ENCODE data around the gene THSD4.
"Not testable (repeated sequence)": the region's sequence is repeated elsewhere in the genome, so short reads cannot be mapped to it uniquely, and the experiment has no call there.

Gene THSD4

DNA sequence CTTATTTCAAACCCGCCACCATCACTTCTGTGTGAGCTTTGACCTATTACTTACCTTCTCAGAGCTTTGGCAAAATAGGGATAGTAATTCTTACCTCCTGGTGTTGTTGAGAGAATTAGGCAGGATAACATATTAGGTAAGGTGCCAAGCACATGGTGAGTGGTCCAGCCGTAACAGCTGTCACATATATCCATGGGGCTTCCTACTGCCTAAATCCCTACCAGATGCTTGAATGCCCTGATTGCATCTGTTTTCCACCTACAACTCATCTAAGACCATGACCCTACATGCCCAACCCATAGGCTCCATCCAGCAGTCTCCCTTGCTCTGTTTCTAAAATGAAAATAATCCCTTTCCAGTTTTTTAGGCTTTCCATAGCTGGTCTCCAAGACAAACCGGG lies 532.8 kb downstream of the THSD4 start:
- no peak for DNase-seq

DNA sequence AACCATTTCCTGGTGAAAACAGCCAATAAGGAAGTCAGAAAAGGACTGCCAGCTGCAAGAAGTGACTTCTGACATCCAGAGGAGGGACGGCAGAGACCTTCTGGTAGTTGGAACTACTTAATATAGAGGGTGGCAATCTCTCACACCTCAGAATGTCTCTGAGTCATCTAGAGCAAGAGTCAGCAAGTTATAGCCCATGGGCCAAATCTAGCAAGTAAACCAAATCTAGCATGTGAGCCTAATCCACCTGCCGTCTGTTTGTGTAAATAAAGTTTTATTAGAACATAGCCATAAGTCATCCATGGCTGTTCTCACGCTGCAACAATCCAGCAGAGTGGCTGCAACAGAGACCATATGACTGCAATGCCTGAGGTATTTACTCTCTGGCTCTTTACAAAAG lies 534.6 kb downstream of the THSD4 start:
- DNase-seq = no peak

DNA sequence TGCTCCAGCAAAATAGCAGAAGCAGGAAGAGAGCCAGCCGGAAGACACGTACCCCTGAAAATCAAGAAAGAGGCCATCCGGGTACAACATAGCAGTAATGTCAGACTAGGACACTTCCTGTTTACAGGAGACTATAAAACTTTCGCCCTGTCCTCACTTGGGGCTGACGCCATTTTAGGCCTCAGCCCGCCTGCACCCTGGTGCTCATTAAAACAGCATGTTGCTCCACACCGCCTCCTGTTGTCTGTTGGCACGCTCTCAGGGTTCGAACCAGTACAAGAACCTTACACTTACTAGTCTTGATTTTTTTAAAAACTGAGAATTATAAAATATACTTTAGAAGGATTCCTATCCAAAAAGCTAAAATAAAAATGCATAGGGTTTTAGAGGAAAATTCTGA lies 535.3 kb downstream of the THSD4 start:
- DNase-seq = no peak

- no peak for DNase-seq
Observed at GRCh38 chr15:71651750-71652186, 536.5 kb downstream of the THSD4 start.

DNA sequence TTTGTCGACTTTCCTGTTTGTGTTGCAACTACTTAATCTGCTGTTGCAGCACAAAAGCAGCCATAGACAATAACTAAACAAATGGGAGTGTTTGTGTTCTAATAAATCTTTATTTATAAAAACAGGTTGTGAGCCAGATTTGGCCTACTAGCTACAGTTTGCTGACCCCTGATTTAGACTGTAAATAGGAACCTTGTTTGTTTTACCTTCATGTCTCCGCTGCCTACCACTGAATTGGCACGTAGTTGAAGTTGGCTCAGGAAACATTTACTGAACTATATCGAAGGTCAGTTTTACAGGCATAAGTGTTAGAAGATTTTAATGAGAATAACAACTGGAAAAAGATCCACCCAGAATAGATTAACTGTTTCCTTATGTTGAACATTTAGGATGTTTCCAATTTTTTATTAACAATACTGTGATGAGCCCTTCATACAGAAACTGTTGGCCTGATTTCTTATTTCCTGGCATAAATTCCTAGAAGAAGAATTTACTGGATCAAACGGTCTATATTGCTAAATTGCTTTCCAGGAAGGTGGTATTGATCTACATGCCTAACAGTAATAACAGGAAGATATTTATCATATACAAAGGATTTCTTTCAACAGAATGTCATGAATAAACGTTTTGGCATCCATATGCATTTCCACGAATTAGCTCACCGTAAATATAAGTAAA lies 538.9 kb downstream of the THSD4 start:
- DNase-seq = no peak

- no peak for DNase-seq
Observed at GRCh38 chr15:71654720-71655174, 539.5 kb downstream of the THSD4 start.

DNA sequence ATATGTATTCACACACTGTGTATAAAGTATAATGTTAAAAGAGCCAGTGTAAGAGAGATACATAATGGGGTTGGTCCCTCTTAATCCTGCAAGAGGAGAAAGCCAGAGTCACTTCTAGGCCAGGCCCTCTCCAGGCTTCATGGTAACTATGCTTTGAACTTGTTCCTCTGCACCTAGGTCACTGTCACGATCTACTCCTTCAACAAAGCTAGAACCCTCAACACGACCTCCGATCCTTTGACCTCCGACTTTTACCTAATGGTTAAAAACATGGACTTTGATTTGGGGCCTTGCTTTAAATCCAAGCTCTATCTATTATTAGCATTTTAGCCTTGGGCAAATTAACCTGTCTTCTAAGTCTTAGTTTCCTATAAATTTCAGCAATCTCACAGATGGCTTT lies 541.2 kb downstream of the THSD4 start:
- no peak for DNase-seq

DNA sequence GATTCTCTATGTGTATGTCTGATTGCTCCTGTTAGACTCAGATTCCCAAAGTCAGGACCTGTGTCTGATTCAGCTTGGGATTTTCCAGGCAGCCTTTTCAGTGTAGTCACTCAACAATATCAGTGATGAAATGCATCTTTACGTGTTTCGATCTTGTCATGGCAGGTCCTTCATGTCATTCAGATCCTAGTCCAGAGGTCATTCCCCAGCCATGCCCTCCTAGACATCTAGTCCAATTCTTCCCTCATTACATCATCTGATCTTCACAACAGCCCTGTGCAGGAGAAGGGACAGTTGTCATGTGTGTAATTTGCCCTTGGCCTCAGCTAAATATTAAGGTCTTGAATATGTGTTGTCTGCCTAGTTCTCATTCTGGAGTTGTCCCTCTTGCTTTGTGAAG lies 541.9 kb downstream of the THSD4 start:
- no peak for DNase-seq

DNA sequence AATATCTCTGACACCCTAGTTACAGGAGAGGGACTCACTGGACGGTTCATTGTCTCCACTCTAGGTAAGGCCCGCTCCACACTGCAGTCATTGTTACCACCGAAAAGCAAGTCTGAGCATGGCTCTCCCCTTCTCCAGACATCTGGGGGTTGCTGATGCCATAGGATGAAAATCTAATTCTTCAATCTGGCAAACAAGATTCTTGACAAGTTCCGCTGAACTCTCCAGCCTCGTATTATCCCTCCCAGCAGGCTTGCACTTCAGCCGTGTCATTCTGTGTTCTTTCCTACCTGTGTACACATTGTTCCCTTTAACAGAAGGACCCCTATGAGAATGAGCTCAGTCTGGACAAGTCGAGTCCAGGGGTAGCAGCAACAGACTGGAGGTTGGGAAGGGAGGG lies 542.8 kb downstream of the THSD4 start:
- DNase-seq = no peak

DNA sequence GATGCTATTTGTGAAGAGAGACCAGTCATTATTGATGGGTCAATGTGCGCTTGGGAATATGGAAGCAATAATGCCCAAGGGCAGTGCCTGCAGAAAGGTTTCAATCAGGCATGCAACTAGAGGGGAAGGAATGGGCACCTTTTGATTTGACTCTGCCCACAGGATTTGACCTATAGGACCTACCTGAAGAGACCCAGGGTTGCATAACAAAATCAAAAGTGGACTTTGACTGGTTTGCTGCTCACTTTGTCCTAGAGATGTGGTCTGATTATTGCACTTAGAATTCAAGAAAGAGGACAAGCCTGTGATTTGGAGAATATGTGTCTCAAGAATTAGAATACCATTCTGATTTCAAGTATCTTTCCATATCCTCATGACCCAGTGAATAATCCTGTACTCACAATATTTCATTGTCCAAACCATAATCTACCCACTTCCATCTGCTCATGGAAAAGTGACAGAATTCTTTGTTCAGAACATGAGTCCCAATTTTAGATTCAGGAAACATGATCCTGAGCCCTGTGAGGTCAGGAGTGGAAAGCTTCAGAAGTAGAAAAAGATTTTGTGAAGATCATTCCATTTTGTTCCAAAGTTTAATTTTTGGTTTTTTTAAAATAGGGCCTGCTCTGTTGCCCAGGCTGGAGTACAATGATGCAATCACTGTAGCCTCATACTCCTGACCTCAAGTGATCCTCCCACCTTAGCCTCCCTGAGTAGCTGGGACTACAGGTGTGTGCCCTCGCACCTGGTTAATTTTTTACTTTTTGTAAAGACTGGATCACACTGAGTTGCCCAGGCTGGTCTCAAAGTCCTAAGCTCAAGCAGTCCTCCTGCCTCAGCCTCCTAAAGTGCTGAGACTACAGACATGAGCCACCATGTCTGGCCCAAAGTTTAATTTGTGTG lies 543.8 kb downstream of the THSD4 start:
- no peak for DNase-seq

DNA sequence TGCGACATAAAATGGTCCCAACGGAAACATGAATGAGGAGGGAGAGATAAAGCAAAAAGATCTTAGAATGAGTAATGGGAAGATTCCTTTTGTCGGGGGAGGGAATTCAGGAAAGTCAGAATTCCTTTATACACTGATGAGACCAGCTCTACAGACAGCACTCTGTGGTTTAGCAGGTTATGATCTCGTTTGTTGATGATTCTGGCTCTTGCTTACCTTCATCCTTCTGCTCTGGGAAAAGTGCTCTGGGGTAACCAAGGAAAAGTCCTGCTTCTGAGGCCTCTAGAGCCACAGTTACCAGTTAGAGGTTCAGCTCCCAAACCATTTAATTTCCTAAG lies 544.4 kb downstream of the THSD4 start:
- DNase-seq = no peak

GRCh38 chr15:71660501-71660900 lies 545.2 kb downstream of the THSD4 start:
- DNase-seq = no peak

GRCh38 chr15:71662306-71662705 lies 547.0 kb downstream of the THSD4 start:
- DNase-seq = no peak

DNA sequence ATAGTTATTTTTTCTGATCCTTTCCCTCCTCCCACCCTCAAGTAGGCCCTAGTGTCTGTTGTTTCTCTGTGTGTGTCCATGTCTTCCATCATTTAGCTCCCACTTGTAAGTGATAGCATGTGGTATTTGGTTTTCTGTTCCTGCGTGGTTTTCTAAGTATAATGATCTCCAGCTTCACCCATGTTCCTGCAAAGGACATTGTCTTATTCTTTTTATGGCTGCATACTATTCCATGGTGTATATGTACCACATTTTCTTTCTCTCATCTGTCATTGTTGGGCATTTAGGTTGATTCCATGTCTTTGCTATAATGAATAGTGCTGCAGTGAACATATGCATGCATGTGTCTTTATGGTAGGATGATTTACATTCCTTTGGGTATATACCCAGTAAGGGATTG lies 549.4 kb downstream of the THSD4 start:
- no peak for DNase-seq

GRCh38 chr15:71666763-71667620 lies 551.7 kb downstream of the THSD4 start:
- DNase-seq = no peak

DNA sequence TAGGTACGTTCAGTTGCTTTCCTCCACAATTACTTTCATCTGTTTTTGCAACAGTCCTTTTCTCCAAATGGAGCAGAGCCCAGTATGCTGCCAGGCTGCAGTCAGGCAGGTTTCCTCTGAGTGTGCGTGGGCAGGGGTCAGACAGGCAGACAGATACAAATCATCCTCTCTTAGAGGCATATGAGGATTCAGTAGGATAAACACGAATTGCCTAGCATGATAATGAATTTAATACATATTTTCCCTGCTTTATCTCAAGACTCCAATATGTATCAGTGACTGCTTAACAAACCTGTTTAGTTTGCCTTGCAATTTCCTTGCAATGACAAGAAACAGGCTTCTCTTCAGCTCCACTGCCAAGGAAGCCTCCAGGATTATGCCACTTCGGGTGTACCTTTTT lies 554.4 kb downstream of the THSD4 start:
- DNase-seq = no peak

DNA sequence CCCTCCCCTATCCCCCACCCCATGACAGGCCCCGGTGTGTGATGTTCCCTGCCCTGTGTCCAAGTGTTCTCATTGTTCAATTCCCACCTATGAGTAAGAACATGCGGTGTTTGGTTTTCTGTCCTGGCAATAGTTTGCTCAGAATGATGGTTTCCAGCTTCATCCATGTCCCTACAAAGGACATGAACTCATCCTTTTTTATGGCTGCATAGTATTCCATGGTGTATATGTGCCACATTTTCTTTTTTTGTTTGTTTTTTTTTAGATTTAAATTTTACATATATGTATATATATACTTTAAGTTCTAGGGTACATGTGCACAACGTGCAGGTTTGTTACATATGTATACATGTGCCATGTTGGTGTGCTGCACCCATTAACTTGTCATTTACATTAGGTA lies 555.0 kb downstream of the THSD4 start:
- not testable (repeated sequence) for DNase-seq

DNA sequence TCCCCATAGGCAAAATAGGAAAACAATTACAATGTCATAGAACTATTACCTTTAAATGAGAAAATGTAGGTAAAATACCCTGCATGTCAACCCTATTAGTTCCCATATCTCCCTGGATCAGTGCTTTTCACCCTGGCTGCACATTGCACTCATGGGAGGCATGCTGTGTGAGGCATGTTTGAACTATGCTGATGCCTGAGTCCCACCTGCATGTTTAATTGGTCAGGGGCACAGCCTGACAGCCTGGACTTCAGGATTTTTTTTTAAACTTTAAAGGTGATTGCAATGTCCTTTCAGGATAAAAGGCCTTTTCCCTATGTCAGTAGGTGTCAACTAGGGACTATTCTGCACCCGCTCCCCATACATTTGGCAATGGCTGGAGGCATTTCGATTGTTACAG lies 559.1 kb downstream of the THSD4 start:
- no peak for DNase-seq

DNA sequence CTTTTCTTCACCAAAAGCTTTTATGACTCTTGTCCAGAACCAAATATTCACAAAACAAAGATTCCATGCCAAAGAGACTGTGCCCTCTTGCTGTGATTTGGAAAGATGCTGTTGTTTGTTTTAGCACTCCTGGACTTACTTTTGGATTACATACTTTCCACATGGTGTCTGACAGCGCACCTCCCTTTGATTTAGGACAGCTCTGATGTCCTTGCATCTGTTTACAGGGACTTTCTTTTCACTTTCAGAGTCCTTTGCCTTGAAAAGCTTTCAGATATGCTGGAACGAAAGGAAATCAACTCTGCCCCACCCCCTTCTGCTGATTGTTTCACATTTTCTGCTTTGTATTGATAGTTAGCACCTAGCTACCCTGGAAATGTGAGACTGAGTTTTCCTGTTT lies 562.1 kb downstream of the THSD4 start:
- no peak for DNase-seq

DNA sequence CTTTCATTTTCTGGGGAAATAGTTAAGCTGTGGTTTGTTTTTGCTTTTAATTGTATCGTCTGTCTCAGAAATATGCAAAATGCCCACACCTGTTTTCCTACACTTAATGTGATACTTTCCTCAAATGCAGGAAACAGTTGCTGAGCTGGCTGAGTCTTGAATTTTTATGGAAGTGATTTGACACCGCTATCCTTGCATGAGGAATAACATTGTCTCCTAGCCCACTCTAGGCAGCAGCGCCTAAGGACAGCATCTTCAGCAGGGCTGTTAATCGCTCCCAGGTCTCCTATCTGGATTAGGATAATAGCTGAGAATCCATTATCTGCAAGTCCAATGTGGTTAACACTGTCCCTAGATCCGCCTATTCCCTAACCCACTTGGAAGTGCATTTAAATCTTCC lies 562.5 kb downstream of the THSD4 start:
- no peak for DNase-seq

- no peak for DNase-seq
Observed at GRCh38 chr15:71678191-71678590, 562.9 kb downstream of the THSD4 start.

- DNase-seq = no peak
Observed at GRCh38 chr15:71678605-71679004, 563.3 kb downstream of the THSD4 start.

GRCh38 chr15:71679223-71679792 lies 564.0 kb downstream of the THSD4 start:
- DNase-seq = no peak

Measured in CD4-positive, alpha-beta T cell treated with Interleukin-12 subunit alpha and Interleukin-12 subunit beta, for 1 hour (primary cell).